GM18861 (cell line): ENCODE data around the gene RCOR1.

Experiments
- ATAC-seq: cut with Tn5 transposase; IDR thresholded peaks from one replicate; pipeline ENCODE4 v1.9.1; 2021; ENCODE audit not compliant: unreplicated experiment

Gene RCOR1

DNA sequence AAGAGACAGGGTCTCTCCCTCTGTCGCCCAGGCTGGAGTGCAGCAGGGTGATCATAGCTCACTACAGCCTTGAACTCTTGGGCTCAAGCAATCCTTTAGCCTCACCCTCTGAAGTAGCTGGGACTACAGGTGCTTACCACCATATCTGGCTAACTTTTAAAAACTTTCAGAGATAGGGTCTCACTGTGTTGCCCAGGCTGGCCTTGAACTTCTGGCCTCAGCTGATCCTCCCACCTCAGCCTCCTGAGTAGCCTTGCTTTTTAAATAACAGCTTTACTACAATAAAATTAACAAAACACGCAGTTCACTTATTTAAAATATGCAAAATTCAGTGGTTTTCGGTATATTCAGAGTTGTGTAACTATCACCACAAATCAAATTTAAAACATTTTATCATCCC lies 79.0 kb downstream of the RCOR1 start:
- no peak for ATAC-seq

DNA sequence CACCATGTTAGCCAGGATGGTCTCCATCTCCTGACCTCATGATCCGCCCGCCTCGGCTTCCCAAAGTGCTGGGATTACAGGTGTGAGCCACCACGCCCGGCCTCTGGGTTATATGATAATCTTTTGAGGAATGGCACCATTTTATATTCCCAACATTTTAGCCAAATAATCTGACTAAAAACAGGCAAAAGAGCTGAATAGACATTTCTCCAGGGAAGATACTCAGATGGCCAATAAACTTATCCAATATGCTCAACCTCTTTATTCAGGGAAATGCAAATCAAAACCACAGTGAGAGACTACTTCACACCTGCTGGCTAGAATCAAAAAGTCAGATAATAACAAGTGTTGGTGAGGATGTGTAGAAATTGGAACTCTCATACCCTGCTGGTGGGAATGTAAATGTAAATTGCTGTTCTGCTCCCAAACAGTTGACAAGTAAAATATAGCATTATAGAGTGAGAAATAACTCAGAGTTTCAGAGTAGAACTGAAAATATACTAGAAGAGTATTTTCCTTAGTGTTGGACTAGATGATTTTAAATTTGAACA lies 80.0 kb downstream of the RCOR1 start:
- ATAC-seq: no peak

DNA sequence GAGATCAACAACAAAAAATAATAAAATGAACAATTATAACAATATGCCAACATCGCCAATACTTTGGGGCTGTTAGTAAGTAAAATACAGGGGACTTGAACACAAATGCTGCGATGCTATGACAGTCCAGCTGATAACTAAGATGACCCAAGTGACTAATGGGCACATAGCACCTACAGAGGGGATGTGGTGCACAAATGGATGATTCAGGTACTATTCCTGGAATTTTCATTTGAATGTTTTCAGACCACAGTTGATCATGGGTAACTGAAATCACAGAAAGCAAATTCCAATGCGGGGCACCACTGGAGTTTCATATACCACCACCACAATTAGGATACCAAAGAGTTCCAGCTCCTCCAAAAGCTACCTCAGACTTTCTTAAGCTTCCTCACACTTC lies 82.9 kb downstream of the RCOR1 start:
- ATAC-seq: no peak

DNA sequence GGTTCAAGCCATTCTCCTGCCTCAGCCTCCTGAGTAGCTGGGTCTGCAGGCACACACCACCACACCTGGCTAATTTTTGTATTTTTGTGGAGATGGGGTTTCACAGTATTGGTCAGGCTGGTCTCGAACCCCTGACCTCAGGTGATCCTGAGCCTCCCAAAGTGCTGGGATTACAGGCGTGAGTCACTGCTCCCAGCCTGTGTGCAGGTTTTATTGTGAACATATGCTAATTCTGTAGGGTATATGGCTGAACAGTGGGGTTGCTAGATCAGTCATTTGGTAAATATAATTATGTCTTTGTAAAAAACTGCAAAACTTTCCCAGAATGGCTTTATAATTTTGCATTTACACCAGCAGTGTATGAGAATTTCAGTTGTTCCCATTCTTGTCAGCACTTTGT lies 85.9 kb downstream of the RCOR1 start:
- ATAC-seq: no peak

DNA sequence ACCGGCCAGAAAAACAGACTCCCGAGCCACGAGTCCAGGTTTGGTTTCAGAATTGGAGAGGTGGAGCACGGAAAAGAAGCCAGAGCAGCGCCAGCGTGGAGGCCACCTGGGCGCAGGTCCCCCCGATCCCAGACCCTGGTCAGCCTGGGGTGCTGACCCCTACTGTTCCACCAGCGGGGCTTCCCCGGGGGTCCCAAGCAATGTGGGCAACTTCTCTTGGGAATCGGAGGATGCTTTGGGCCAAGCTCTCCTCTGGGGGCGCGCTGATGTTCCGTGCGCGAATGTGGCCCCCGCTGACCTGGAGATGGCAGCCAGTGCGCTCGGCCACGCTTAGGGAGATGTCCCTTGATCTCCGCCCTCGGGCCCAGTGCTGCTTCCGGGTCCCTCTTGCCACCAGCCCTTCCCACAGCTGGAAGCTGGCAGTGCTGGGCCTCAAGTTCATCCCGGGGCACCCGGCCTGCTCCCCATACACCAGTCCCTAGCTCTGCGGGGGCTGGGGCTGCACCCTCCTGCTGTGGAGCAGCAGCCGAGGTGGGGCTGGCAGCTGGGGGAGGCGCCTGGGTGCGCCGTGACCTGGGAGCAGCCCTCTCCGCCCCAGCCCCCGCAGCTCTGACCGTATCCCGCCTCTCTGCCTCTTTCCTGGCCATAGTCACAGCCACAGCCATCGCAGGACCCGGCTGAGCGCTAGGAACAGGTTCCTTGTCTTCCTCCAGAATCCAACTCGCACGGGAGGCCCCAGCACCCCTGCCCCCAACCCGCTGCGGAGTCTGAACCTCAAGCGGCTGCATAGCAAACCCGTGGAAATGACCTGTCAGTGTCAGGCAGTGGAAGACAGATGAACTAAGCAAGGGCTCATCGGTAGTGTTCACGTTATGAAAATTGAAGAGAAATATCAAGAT lies 91.2 kb downstream of the RCOR1 start:
- no peak for ATAC-seq

DNA sequence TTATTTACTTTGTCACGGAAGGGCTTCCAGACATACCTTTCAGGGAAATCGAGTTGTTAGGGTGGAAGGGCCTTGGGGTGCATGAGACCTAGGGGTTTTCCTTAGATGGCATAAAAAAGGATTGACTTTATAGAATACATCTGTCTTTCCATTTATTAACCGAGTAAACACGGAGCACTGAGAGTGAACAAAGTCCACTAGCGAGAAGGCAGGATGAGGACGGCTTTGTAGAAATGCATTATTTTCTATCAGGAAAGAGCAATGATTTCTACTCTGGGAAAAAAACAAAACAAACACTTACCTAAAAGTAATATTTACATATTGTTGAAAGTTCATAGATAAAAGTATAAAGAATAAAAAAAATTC lies 91.8 kb downstream of the RCOR1 start:
- ATAC-seq: no peak

DNA sequence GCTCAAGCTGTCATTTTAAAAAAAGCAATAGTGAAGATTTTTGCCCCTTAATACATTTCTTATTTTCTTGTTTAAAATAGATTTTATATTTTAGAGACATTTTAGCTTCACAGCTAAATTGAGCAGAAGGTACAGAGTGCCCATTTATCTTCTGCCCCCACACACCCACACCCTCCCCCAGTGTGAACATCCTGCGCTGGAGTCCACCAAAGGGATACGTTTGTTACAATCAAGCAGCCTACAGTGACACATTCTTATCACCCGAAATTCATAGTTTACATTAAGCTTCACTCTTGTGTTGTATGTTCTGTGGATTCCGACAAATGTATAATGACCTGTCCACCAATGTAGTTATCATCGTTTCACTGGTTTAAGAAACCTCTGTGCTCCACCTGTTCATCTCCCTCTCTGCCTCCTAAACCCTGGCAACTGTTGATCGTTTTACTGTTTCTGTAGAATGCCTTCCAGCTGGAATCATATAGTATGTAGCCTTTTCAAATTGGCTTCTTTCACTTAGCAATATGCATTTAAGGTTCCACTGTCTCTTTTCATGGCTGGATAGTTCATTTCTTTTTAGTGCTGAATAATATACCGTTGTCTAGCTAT lies 93.8 kb downstream of the RCOR1 start:
- ATAC-seq: no peak

DNA sequence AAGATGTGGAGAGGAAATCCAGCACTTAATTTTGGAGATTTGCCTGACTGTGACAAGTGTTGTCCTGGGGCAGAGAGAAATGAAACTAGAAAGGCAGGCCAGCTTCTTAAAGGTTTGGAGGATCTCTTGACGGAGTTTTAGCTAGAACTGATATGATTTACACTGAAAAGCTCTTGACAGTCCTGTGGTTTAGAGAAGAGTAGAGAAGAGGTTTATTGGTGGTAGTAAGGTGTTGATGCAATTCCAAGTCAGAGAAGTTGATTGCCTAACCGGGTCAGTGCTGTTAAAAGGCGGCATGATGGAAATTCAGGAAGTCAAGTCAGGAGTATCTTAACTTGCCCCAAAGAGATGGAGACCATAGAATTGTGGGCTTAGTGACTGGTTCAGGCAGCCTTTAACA lies 95.8 kb downstream of the RCOR1 start:
- no peak for ATAC-seq

DNA sequence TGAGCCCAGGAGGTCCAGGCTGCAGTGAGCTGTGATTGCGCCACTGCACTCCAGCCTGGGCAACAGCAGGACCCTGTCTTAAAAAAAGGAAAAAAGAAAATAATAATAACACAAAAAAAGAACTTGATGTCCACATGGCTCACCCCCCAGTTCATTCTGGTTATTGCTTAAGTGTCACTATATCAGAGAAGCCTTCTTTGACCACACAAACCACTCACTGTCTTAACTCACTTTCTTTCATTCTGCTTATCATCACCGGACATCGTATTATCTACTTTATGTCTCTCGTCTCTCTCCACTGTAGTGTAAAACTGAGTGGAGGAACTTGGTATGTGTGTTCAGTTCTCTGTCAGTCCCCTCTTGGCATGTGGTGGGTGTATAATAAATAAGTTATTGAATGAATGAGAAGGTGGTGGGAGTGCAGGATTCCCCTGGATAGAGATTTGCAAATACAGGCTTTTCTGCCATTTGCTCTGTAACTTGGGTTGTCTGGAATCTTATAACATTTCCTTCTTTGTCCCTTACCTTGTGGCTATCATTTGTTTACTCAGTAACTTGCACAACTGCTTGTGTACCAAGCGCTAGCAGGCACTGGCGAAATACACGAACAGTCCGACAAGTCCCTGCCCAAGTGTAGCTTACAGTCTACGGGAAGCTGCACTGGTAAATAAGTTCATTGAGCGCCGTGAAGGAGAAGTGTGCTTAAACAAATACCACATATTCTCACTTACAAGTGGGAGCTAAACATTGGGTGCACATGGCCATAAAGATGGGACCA lies 98.2 kb downstream of the RCOR1 start:
- no peak for ATAC-seq

DNA sequence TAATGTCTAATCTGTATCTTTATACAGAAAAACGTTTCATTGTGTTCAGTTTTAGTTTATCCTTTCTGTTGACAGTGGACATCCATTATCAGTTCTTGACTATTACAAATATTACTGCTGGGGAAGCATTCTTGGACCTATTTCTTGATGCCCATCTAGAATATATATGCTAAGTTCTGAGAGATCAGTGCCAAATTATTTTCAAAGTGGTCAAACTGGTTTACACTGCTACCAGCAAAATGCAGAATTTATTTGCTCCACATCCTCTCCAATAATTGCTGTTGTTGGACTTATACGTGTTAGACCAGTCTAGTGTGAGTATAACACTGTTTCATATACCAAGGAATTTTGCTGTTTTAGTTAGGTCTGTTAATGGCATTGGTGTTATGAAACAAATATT lies 99.3 kb downstream of the RCOR1 start:
- ATAC-seq: no peak

DNA sequence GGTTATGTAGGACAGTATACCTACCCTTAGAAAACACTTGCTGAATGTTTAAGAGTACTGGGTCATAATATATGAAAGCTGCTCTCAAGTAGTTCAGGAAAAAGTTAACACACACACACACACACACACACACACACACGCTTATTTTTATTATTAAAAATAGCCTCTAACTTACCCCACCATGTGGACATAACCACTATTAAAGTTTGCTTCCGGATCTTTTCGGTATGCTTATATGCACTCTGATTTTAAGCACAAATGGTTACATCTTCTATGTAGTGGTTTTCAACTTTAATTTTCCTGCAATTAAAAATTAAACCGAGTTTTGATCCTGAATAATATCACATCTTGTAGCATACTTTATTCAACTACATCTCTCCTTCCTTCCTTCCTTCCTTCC lies 99.9 kb downstream of the RCOR1 start:
- no peak for ATAC-seq

DNA sequence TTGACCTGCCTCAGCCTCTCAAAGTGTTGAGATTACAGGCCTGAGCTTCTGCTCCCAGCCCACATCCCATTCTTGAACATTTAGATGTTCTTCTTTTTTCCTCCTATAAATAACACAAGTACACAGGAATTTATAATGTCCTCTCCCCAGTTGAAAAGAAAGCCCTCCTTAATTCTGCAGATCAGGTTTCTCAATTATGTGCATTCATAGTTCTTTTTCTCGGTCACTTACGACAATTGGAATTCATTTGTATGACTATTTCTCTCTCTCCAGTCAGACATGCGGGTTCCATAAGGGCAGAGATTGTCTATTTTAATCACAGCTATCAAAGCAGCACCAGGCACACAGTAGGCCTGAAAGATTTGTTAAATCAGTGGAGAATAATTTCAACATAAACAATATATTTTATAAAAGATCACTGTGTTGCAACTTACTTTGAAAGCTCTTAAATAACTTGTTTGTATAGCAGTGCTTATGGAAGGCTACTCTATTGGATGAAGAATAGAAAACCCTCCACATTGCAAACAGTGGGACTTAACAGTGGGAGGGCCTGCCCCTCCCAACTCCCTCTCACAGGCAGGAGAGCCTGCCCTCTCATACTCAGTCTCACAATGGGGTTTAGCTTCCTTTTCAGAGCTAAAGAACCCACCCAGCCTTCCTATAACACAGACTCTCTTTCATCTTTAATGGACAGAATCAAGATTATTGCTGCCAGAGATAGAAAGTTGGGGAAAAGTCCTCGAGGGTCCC lies 100.7 kb downstream of the RCOR1 start:
- ATAC-seq: no peak

DNA sequence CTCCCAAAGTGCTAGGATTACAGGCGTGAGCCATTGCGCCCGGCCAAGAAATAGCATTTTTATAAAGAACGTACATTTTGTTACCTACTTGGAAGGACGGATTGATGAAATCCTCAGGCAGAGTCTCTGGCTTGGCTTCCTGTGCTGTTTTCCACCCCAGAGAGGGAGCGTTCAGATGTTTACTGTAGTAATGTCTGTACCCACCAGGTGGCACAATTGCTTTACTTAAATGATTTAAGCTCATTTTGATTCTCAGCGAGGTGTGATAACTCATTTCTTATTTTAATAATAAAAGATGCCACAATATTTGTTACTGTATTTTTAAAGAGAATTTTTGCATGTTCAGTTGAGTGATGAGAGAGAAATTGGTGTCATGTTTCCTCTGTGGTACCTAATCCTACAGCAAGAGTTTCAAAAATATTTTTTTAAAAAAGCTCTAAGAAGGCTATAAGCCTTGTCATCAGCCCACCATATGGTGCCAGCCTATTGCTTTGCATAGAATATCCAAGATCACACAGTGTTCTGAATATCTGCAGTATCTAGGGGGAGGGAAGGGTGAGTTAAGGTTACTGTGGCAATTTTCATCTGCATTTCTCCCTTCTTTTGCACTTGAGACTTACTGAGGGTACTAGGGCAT lies 102.2 kb downstream of the RCOR1 start:
- no peak for ATAC-seq

DNA sequence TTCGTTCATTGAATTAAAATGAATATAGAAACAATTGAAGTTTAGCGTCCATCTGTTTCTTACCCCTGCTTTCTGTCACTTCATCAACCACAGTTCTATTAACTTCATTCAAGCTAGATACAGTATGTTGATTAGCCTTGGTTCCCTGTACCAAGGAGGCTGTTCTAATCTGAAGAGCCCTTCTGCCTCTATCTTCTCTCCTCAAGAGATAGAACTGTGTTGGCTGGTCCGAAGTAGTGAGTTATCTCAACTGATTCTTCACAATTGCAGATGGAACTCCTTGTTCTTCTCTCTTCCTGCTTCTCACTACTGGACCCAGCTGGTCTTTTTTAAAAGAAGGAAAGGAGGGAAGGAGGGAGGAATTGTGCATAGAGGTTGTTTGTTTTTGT lies 102.7 kb downstream of the RCOR1 start:
- no peak for ATAC-seq

DNA sequence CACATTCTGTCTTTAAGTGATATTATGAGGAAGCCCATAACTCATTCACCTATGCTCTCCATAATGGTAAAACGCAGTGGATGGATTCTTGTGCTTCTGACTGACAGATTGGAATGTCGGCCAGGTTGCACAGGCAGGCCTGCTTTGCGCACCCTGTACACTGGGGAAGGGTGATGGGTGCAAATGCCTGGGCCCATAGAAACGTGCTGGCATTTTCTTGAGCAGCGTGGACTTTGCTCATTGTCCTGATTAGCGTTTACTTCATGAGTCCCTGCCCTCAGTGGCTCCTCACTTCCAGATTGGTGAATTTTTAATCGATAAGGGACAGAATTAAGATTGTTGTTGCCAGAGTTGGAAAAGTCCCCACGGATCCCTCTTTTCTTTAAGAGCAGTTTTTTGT lies 103.9 kb downstream of the RCOR1 start:
- no peak for ATAC-seq

DNA sequence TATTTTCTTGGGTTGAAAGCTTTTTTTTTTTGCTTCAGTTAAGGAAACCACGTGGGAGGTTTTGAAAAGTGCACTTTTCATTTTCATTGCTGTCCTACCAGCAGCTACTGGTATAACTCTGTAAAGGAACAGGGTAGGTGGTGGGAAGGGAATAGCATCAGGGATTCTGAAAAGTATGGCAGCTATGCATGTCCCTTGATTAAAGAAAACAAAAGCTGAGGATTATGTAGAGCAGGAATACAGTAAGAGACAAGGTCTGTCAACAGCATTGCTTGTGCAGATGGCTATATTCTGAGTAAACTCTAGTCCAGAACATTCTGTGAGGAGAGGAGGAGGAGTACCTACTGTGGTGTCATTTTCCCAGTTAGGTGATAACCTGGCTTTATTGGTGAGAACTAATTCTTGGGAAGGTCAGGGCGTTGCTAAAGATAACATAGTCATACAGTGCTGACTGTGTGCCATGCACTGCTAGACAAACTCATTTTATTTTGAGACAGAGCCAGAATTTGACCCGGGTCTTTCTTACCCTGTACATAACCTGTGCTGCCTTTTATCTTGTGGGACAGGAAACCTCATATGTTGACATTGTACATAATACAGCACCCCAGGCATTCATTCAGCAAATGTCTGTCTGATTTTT lies 104.5 kb downstream of the RCOR1 start:
- ATAC-seq: no peak

DNA sequence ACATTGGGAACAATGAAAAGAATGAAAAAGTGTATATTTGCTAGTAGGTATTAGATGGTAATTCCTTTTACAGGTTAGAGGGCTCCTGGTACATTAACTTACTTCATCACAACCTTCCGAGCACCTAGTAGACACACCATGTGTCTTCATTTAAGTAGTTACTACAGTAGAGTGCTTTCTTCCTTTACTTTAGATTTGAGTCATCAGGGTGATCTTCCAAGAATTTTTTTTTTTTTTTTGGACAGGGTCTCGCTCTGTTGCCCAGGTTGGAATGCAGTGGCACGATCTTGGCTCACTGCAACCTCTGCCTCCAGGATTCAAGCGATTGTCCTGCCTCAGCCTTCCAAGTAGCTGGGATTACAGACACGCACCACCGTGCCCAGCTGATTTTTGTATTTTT lies 105.1 kb downstream of the RCOR1 start:
- ATAC-seq: no peak

DNA sequence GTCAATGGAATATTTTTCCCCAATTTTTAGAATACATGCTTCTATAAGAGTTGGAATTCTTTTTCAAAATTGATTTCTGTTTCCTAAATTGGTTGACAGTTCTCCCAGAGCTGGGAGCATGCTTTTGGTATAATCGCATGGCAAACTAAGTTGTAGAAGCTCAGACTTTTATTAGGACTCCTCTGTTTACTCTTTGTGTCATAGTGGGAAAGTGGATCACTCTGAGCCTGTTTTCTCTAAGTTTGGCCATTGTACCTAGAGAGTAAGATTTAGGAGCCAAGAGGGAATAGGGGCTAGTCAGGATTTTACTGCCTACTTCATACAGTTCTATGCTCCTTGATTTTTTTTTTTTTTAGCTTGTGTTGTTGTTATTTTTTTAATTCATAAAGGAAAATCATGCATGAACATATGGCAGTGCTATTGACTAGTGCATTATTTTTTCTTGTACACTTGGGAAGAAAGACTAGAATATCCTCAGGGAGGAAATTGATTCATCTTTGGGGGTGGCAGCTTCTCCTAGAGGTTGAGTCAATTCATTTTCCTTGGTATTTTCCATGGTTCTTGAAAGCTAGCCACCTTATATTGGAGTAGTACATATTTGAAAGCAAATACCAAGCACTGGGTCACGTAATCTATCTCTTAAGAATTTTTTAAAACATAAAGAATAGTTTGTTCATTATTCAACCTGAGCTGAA lies 107.1 kb downstream of the RCOR1 start:
- no peak for ATAC-seq

DNA sequence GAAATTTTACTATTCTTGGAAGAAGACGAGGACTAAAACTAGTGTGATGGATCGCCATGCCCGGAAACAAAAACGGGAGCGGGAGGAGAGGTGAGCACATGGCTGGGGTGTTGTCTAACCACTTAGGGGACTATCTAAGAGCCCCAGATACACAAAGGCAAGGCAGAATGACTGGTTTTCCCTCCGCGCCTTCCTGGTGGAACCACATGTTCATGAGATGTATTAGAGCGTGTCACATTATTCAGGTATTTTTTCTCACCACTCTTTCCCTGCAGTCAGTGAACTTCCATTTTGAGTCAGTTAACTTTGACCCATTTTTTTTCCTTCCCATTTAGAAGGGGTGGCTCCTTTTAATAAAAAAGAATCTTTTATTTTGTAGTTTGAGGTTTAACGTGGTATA lies 116.0 kb downstream of the RCOR1 start:
- no peak for ATAC-seq
